Measurements from ENCODE around the gene LCE1F.

The LCE1F gene

DNA sequence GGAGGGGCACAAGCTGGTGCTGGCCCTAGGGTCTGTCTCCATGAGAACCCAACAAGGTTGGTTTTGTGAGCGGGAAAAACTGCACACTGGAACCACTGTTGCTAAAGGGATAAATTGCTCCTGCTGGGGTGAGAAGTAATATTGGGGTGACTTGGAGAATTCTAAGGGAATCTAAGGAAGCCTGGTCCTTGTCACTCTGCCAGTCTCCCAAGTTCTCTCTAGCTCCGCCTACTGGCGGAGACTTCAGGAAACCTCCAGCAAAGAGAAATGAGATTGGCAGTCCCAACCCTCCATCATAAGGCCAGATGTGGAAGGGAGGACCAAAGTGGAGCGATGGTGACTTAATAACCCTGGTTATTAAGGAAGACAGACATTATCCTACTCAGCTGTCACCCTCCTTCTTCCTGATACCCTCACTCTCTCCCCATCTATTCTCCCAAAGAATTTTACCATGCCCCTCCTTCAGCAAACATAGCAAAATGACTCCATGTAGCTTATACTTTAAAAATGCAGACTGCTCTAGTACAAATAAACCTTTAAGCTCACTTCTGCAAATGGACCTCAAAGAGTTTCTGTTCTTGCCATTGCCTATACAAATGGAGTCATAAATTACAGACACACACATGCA, 2.7 kb downstream of the LCE1F start:
- DNase-seq, result peak; percentile 34

- no peak for DNase-seq
Measured at GRCh38 chr1:152783095-152783494, 8.2 kb downstream of the LCE1F start.

DNA sequence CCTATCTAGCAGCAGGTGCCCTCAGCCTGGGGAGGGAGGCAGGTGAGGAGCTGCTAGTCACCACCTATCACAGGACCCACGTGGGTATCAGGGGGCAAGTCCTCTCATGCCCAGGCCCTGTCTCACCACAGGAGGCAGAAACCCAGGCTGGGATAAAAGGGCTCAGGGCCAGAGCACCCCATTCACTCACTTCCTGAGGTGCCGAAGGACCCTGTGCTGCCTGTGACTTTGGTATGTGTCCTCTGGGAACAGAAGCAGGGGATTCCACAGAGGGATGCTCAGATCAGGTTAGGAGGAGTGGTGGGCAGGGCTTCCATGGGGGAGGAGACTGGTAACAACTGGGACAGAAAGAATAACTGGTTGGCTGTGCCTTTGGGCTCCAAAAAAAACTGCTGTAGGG, 11.1 kb downstream of the LCE1F start, which contains the start of gene LCE1E:
Gene LCE1E, plus strand, starts transcription at position 181 of the 400 bp plus-strand sequence. CDS start 1,043 bp downstream, outside the sequence.
- no peak for DNase-seq

DNA sequence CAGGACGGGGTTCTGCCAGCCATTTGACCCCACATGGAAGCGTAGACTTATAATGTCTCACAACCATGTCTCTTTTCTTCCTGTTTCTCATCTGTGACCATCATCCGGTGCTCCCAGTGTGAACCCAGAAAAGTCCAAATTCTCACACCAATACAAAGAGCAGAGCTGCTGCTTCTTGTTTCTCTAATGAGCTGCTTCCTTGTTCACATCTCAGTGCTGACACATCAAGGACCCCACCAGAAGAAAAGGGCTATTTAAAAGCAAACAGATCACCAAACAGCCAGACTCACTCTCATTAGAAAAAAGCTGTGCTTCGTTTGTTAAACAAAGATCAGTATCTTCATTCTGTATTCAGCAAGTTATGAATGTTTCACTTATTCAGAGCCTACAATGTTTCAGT, 20.7 kb downstream of the LCE1F start:
- DNase-seq, result no peak

GRCh38 chr1:152796421-152796820, 21.5 kb downstream of the LCE1F start, which contains the start of gene LCE1D:
TSS of gene LCE1D (plus strand) at chr1:152796721. CDS start at chr1:152797795, 1,074 bp downstream.
- DNase-seq, result no peak

GRCh38 chr1:152801333-152801732, 26.4 kb downstream of the LCE1F start:
- no peak for DNase-seq

DNA sequence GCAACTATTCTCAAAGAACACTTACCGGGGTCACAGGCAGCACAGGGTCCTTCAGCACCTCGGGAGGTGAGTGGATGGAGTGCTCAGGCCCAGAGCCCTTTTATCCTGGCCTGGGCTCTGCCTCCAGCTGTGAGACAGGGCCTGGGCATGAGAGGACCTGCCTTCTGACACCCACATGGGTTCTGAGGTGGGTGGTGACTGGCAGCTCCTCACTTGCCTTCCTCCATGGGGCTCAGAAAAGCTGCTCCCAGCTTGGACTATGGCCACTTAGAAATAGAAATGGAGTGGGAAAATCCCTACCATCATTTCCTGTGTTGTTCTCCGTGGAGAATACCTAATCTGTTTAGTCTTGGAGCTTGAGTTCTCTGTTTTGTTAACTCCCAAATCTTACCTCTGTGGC, 31.6 kb downstream of the LCE1F start, which contains the start of gene LCE1C:
Gene LCE1C, minus strand, starts transcription at position 76 of the 400 bp plus-strand sequence. CDS start 1,173 bp downstream, outside the sequence.
- DNase-seq, result no peak

GRCh38 chr1:152811050-152811449, 36.1 kb downstream of the LCE1F start:
- no peak for DNase-seq

DNA sequence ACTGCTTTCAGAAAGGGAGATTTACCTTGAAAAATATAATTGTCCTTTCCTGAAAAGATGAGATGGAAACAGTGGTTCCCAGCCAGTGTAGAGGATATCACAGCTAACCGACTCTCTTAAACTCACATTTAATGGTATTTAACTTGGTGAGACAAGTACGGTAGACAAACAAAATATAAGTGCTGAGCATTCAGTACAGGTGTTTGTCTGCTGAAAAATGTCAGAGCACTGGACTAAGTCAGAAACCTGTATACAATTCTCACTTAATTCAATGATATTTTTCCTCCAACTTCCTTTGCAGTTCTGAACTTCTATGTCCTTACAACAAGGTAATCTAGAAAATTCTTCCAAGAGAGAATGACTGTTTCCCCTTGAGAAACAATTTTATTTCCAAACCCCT, 36.7 kb downstream of the LCE1F start, which contains the start of gene LCE1B:
Gene LCE1B, plus strand, starts transcription at position 301 of the 400 bp plus-strand sequence. CDS start 476 bp downstream, outside the sequence.
- DNase-seq, result no peak

DNA sequence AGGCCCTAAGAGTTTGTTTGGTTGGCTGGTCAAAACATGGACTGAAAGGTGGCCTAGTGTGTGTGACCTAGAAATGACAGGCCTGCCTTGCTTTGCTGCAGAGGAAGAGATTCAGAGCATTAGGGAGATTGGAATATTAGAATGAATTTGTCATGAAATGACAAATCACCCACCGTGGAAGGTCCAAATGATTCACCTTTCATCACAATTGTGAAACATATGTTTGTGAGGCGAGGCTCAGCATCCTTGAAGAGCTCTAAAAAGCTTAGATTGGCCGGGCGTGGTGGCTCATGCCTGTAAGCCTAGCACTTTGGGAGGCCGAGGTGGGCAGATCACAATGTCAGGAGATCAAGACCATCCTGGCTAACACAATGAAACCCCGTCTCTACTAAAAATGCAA, 42.4 kb downstream of the LCE1F start:
- DNase-seq, result no peak

DNA sequence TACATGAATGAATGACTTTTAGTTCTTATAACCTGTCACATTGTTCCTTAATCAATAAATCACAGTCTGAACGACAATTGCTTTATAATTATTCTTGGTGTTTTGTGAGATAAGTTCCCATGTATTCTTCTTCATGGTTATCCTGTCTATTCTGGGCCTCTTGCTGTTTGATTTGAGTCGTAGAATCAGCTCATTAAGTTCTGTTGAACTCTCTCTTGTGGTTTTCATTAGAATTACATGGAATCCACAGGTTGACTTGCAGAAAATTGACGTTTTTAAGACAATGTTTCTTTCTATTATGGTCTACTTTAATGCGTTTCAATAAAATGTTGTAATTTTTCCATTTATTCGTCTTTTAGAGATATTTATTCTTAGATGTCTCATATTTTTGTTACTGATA, 48.4 kb downstream of the LCE1F start:
- DNase-seq, result no peak

DNA sequence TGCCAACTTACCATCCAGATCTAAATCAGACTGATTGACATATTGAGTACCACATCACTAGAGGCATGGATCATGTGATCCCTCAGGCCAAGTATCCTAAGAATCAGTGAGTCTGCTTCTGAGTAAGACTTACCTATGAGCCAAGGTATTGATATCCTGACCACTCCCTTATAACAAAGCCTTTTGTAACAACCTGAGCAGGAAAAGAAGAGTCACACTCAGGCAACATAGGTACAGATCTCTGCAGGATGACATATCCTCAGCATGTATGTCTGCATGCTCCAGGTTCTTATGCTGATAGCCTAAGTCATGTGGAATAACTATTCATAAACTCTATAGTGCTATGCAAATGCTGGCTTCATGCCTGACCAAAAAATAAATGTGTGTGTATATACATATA, 50.0 kb downstream of the LCE1F start:
- no peak for DNase-seq
